ENCODE measurements around the gene SLC19A3.
"Not testable (repeated sequence)": the region's sequence is repeated elsewhere in the genome, so short reads cannot be mapped to it uniquely, and the experiment has no call there.

The SLC19A3 gene

DNA sequence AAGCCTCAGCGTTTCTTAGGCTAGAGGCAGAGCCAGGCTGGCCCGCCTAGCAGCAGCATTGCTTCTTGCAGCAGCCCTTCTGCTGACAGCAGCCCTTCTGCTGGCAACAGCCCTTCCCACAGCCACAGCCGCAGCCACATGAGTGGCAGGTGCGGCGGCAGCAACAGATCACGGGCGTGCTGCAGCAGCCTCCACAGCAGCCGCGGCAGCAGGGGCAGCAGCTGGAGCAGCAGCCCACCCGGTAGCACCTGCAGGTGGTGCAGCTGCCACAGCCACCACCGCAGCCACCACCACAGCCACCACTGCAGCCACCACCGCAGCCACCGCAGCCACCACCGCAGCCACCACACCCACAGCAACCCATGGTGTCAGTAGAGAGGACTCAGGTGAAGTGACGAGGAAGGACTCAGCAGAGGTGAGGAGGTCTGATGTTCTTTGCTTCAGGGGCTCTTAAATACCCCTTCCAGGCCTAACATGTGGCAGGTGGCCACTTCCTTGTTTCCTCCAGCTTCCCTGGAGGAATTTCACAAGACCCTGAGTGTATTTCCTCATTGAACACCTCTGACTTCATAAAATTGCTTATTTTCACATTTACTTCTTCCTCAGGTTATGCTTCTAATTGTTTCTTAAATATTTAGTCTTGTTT, 6.7 kb upstream of the SLC19A3 start, which contains the start of gene SCYGR6:
Gene SCYGR6, minus strand, starts transcription at position 364 of the 646 bp plus-strand sequence. Its CDS starts 0 bp downstream, at position 364.
- Histone ChIP-seq H3K4me1 (ENCODE audit: control insufficient read depth, low read depth, low read length) (no peaks in the 10 kb centered on the region), H3K36me3 (ENCODE audit: control insufficient read depth, low read depth, low read length) (no peaks in the 10 kb centered on the region), H3K9ac (ENCODE audit: low read length) (no peak within 1 kb of the TSS), H3K4me3 (ENCODE audit: low read length) (no peak within 1 kb of the TSS), H3K9me3 (ENCODE audit: control insufficient read depth, low read depth, low read length) (no peaks in the 10 kb centered on the region), H3K27me3 (ENCODE audit: control insufficient read depth, insufficient read depth, low read length) (no peaks in the 10 kb centered on the region), H3K27ac (ENCODE audit: low read length) (no peak within 1 kb of the TSS)

- H3K27ac ChIP-seq (ENCODE audit: low read length); H3K9me3 ChIP-seq (ENCODE audit: control insufficient read depth, low read depth, low read length); H3K4me3 ChIP-seq (ENCODE audit: low read length); H3K27me3 ChIP-seq (ENCODE audit: control insufficient read depth, insufficient read depth, low read length); H3K9ac ChIP-seq (ENCODE audit: low read length); H3K36me3 ChIP-seq (ENCODE audit: control insufficient read depth, low read depth, low read length); H3K4me1 ChIP-seq (ENCODE audit: control insufficient read depth, low read depth, low read length): not testable (repeated sequence)
These were observed 5.0 kb upstream of the SLC19A3 start for GRCh38 chr2:227722821-227723220.

DNA sequence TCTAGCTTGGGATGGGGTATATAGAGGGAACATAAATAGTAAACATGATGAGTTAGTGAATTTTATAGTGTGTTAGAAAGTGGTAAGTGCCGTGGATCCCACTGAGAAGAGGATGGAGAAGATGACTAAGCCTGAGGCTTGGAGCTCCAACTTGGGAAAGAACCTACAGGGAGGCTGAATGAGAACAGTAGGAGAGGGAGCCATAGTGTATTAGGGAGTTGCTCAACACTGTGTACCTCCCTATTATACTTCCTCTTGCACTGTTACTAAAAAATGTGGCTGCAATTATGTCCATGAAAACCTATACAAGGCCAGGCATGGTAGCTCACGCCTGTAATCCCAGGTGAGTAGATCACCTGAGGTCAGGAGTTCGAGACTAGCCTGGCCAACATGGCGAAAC, 2.9 kb upstream of the SLC19A3 start:
- Histone ChIP-seq H3K9ac (ENCODE audit: low read length) (no peak overlapping the region), H3K4me3 (ENCODE audit: low read length) (no peak overlapping the region), H3K4me1 (ENCODE audit: control insufficient read depth, low read depth, low read length) (peaks cover 12% of the 10 kb centered on the region), H3K27me3 (ENCODE audit: control insufficient read depth, insufficient read depth, low read length) (peaks cover 10% of the 10 kb centered on the region), H3K9me3 (ENCODE audit: control insufficient read depth, low read depth, low read length) (no peaks in the 10 kb centered on the region), H3K36me3 (ENCODE audit: control insufficient read depth, low read depth, low read length) (no peaks in the 10 kb centered on the region), H3K27ac (ENCODE audit: low read length) (no peak overlapping the region)

DNA sequence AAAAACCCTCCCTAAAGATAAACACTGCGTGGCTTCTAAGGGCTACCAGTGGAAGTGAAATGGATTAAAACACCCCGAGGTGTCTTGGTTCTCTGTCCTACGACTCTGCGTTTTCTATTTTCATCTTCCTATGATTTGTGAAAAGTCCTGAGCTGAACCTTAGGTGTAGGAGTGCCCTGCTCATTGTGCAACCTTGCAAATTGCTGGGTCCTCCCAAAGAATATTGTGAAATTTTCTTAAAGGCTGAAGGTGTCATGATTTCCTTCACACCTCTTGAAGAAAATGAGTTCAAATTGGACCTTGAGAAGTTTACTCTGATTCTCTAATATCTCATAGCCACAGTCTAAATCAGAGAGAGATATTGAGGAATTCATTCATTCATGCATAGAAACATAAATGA, 1.8 kb upstream of the SLC19A3 start:
- no peaks in the 10 kb centered on the region for H3K36me3 ChIP-seq (ENCODE audit: control insufficient read depth, low read depth, low read length)
- H3K9ac ChIP-seq (ENCODE audit: low read length) = no peak overlapping the region
- no peak overlapping the region for H3K4me3 ChIP-seq (ENCODE audit: low read length)
- peaks cover 10% of the 10 kb centered on the region for H3K27me3 ChIP-seq (ENCODE audit: control insufficient read depth, insufficient read depth, low read length)
- H3K9me3 ChIP-seq (ENCODE audit: control insufficient read depth, low read depth, low read length) = no peaks in the 10 kb centered on the region
- no peak overlapping the region for H3K27ac ChIP-seq (ENCODE audit: low read length)
- H3K4me1 ChIP-seq (ENCODE audit: control insufficient read depth, low read depth, low read length) = peaks cover 12% of the 10 kb centered on the region

DNA sequence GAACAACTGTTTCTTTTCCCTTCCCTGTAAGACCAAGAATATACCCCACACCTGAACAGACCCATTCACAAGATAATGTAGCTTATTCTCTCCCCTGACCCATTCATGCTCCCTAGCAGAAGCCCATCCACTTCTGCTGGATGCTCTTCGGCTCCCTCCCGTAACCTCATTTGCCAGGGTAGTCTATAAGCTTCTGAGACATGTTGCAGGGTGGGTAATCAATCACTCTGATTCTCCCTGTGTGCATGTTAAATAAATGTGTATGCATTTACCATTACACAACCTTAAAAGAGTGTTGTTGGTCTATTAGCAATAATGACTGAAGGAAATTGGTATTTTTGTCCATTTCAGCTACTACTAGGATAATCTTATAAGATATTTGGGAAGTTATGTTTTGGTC, 1.3 kb downstream of the SLC19A3 start:
- H3K4me3 ChIP-seq (ENCODE audit: low read length) = no peak overlapping the region
- H3K9ac ChIP-seq (ENCODE audit: low read length) = no peak overlapping the region
- H3K27me3 ChIP-seq (ENCODE audit: control insufficient read depth, insufficient read depth, low read length) = peaks cover 10% of the 10 kb centered on the region
- no peak overlapping the region for H3K27ac ChIP-seq (ENCODE audit: low read length)
- no peaks in the 10 kb centered on the region for H3K36me3 ChIP-seq (ENCODE audit: control insufficient read depth, low read depth, low read length)
- peaks cover 12% of the 10 kb centered on the region for H3K4me1 ChIP-seq (ENCODE audit: control insufficient read depth, low read depth, low read length)
- H3K9me3 ChIP-seq (ENCODE audit: control insufficient read depth, low read depth, low read length) = no peaks in the 10 kb centered on the region

GRCh38 chr2:227713291-227713690, 4.5 kb downstream of the SLC19A3 start:
- H3K27me3 ChIP-seq (ENCODE audit: control insufficient read depth, insufficient read depth, low read length) = peaks cover 10% of the 10 kb centered on the region
- no peak overlapping the region for H3K9ac ChIP-seq (ENCODE audit: low read length)
- H3K27ac ChIP-seq (ENCODE audit: low read length) = no peak overlapping the region
- no peaks in the 10 kb centered on the region for H3K9me3 ChIP-seq (ENCODE audit: control insufficient read depth, low read depth, low read length)
- no peaks in the 10 kb centered on the region for H3K36me3 ChIP-seq (ENCODE audit: control insufficient read depth, low read depth, low read length)
- H3K4me1 ChIP-seq (ENCODE audit: control insufficient read depth, low read depth, low read length) = peaks cover 12% of the 10 kb centered on the region
- H3K4me3 ChIP-seq (ENCODE audit: low read length) = no peak overlapping the region

- H3K27me3 ChIP-seq (ENCODE audit: control insufficient read depth, insufficient read depth, low read length) = no peaks in the 10 kb centered on the region
- no peak overlapping the region for H3K27ac ChIP-seq (ENCODE audit: low read length)
- H3K36me3 ChIP-seq (ENCODE audit: control insufficient read depth, low read depth, low read length) = no peaks in the 10 kb centered on the region
- no peak overlapping the region for H3K9ac ChIP-seq (ENCODE audit: low read length)
- no peaks in the 10 kb centered on the region for H3K9me3 ChIP-seq (ENCODE audit: control insufficient read depth, low read depth, low read length)
- H3K4me1 ChIP-seq (ENCODE audit: control insufficient read depth, low read depth, low read length) = peaks cover under 1% of the 10 kb centered on the region
- H3K4me3 ChIP-seq (ENCODE audit: low read length) = no peak overlapping the region
These were observed 6.8 kb downstream of the SLC19A3 start for GRCh38 chr2:227710986-227711385.

- Histone ChIP-seq H3K9ac (ENCODE audit: low read length) (no peak overlapping the region), H3K4me3 (ENCODE audit: low read length) (no peak overlapping the region), H3K9me3 (ENCODE audit: control insufficient read depth, low read depth, low read length) (no peaks in the 10 kb centered on the region), H3K4me1 (ENCODE audit: control insufficient read depth, low read depth, low read length) (no peaks in the 10 kb centered on the region), H3K27ac (ENCODE audit: low read length) (no peak overlapping the region), H3K36me3 (ENCODE audit: control insufficient read depth, low read depth, low read length) (no peaks in the 10 kb centered on the region), H3K27me3 (ENCODE audit: control insufficient read depth, insufficient read depth, low read length) (no peaks in the 10 kb centered on the region)
These were observed 10.4 kb downstream of the SLC19A3 start for GRCh38 chr2:227707390-227707789.

DNA sequence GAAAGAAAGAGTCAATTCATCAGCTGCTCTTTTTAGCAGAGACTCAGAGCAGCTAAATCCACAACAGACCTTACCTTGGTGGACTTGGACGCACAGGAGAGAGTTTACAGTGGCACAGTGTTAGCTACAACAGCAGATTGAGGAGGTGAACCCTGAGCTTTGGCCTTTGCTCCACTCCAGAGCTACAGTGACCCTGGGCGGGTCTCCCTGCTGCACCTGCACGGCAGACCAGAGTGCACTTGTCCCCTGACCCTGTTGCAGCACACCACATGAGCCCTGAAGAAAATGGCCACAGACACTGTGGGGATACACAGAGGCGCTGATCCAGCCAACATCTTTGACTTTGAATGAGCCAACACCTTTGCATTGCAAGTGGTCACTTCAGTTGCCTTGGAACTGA, 11.0 kb downstream of the SLC19A3 start:
- H3K4me1 ChIP-seq (ENCODE audit: control insufficient read depth, low read depth, low read length) = no peaks in the 10 kb centered on the region
- no peak overlapping the region for H3K9ac ChIP-seq (ENCODE audit: low read length)
- no peak overlapping the region for H3K4me3 ChIP-seq (ENCODE audit: low read length)
- H3K27ac ChIP-seq (ENCODE audit: low read length) = no peak overlapping the region
- no peaks in the 10 kb centered on the region for H3K27me3 ChIP-seq (ENCODE audit: control insufficient read depth, insufficient read depth, low read length)
- no peaks in the 10 kb centered on the region for H3K9me3 ChIP-seq (ENCODE audit: control insufficient read depth, low read depth, low read length)
- H3K36me3 ChIP-seq (ENCODE audit: control insufficient read depth, low read depth, low read length) = no peaks in the 10 kb centered on the region

DNA sequence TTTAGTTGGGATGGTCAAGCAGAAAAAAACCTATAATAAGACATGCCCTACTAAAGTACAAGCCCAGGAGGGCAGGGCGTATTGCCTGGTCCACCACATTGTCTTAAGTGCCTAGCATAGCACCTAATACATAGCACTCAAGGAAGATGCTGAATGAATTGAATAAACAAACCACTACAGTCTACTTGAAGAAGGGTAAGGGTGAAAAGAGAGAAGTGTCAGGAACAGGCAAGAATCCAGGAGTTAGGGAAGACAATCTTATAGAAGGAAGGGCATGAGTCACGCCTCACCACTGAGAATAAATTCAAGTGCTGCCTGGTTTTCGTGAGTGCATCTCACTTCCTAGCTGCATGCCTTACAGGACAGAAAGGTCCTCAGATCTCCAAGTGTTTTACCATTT, 13.9 kb downstream of the SLC19A3 start:
- H3K9ac ChIP-seq (ENCODE audit: low read length) = no peak overlapping the region
- H3K9me3 ChIP-seq (ENCODE audit: control insufficient read depth, low read depth, low read length) = no peaks in the 10 kb centered on the region
- no peaks in the 10 kb centered on the region for H3K27me3 ChIP-seq (ENCODE audit: control insufficient read depth, insufficient read depth, low read length)
- no peak overlapping the region for H3K27ac ChIP-seq (ENCODE audit: low read length)
- no peaks in the 10 kb centered on the region for H3K4me1 ChIP-seq (ENCODE audit: control insufficient read depth, low read depth, low read length)
- no peaks in the 10 kb centered on the region for H3K36me3 ChIP-seq (ENCODE audit: control insufficient read depth, low read depth, low read length)
- no peak overlapping the region for H3K4me3 ChIP-seq (ENCODE audit: low read length)

- Histone ChIP-seq H3K36me3 (ENCODE audit: control insufficient read depth, low read depth, low read length) (no peaks in the 10 kb centered on the region), H3K9me3 (ENCODE audit: control insufficient read depth, low read depth, low read length) (no peaks in the 10 kb centered on the region), H3K4me1 (ENCODE audit: control insufficient read depth, low read depth, low read length) (no peaks in the 10 kb centered on the region), H3K27ac (ENCODE audit: low read length) (no peak overlapping the region), H3K27me3 (ENCODE audit: control insufficient read depth, insufficient read depth, low read length) (no peaks in the 10 kb centered on the region), H3K9ac (ENCODE audit: low read length) (no peak overlapping the region), H3K4me3 (ENCODE audit: low read length) (no peak overlapping the region)
These were observed 14.5 kb downstream of the SLC19A3 start for GRCh38 chr2:227703280-227703732.

- H3K36me3 ChIP-seq (ENCODE audit: control insufficient read depth, low read depth, low read length) = no peaks in the 10 kb centered on the region
- H3K27me3 ChIP-seq (ENCODE audit: control insufficient read depth, insufficient read depth, low read length) = no peaks in the 10 kb centered on the region
- no peak overlapping the region for H3K27ac ChIP-seq (ENCODE audit: low read length)
- no peak overlapping the region for H3K9ac ChIP-seq (ENCODE audit: low read length)
- no peaks in the 10 kb centered on the region for H3K4me1 ChIP-seq (ENCODE audit: control insufficient read depth, low read depth, low read length)
- no peaks in the 10 kb centered on the region for H3K9me3 ChIP-seq (ENCODE audit: control insufficient read depth, low read depth, low read length)
- no peak overlapping the region for H3K4me3 ChIP-seq (ENCODE audit: low read length)
These were observed 16.3 kb downstream of the SLC19A3 start for GRCh38 chr2:227701556-227701955.
